H54 (cell line): Measurements from ENCODE around the gene NRP2.

Experiments used
- DNase-seq: peaks from one replicate; pipeline ENCODE4 v3.0.0; 2011; ENCODE audit warnings: low spot score, mixed read lengths; ENCODE audit not compliant: insufficient read length
- FAIRE-seq: peaks from 3 replicates; lab custom pipeline; 2011; peaks lifted over from hg19 to GRCh38; lab: Jason Lieb, UNC
- POLR2A ChIP-seq: IDR thresholded peaks from 2 replicates; pipeline ENCODE4 v1.6.1; 2011; ENCODE audit warnings: low read depth, mild to moderate bottlenecking, low read length

NRP2 gene

DNA sequence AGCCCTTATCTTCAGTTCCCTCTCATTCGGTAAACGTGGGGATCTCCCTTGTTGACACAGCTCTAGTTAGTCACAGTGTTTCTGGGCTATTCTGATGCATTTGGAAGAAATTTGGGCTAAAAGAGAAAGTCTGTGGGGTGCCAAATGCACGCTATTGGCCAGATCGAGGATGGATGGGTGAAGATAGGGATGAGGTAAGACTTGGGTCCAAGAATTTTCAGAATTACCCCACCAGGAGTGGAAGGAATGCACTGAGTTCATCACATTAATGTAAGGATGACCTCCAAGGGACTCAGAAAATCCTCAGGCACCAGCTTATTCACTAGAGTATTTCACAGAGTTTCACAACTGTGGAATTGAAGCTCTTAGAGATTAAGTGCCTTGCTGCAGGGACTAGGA is 49.3 kb downstream of the NRP2 start:
- FAIRE-seq (no peak), DNase-seq (no peak)
- no peak for TF ChIP-seq POLR2A

DNA sequence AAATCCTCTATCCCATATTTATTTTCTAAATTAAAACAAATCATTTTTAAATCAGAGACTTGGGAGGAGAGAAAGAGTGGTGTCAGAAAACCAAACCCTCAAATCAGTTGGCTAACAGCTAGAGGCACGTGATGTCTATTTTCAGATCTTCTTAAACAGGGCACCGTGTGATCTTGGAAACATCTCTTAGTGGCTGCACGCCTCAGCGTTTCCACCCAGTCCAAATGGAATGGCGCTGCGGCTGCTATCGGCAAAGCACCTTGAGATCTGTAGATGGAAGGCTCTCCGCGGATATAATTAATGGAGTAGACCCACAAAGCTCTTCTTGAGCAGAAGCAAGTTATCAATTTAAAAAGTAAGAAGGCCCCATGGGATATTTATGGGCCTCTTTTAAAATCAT is 50.0 kb downstream of the NRP2 start:
- DNase-seq, result no peak
- FAIRE-seq, result no peak

GRCh38 chr2:205733082-205733481 is 50.8 kb downstream of the NRP2 start:
- TF ChIP-seq POLR2A, result no peak
- DNase-seq (no peak), FAIRE-seq (no peak)

More for the DNA sequence above, 50.0 kb downstream of the NRP2 start:
- TF ChIP-seq POLR2A, result no peak

GRCh38 chr2:205733648-205734047 is 51.3 kb downstream of the NRP2 start:
- FAIRE-seq (no peak), DNase-seq (no peak)
- no peak for TF ChIP-seq POLR2A

DNA sequence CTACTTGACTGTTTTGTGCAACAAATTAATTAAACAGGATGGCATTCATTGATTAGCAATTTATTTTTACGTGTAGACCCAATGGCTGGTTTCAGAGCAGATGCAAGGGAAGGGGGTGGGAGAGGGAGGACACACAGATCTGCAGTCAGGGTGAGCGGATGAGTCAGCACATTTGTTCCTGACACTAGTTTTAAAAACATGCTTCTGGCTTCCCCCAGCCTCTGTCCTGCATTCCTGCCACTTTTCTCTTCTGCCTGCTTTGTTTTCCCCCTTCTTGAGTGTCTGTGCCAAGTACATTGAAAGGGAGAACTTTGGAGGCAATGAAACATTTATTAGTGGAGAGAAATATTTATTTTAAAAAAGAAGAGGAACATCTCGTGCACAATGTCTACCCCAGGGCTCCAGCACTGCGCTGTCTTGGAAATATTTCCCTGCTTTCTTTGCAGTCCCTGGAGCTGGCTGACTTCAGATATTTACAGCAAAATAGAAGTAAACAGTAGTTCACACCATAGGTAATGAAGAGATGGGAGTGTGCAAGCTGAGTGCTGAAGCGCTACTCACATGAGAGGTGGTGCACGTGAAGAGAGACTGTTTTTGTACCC is 52.2 kb downstream of the NRP2 start:
- TF ChIP-seq POLR2A, result no peak
- peak; percentile 11 for FAIRE-seq
- DNase-seq, result peak; percentile 51

- TF ChIP-seq POLR2A, result no peak
- DNase-seq (no peak), FAIRE-seq (no peak)
Measured at GRCh38 chr2:205738117-205738968, 56.0 kb downstream of the NRP2 start.

- no peak for TF ChIP-seq POLR2A
- FAIRE-seq, result no peak
- DNase-seq, result no peak
Measured at GRCh38 chr2:205739620-205740019, 57.3 kb downstream of the NRP2 start.

GRCh38 chr2:205740381-205740780 is 58.1 kb downstream of the NRP2 start:
- no peak for FAIRE-seq
- TF ChIP-seq POLR2A, result no peak
- no peak for DNase-seq

DNA sequence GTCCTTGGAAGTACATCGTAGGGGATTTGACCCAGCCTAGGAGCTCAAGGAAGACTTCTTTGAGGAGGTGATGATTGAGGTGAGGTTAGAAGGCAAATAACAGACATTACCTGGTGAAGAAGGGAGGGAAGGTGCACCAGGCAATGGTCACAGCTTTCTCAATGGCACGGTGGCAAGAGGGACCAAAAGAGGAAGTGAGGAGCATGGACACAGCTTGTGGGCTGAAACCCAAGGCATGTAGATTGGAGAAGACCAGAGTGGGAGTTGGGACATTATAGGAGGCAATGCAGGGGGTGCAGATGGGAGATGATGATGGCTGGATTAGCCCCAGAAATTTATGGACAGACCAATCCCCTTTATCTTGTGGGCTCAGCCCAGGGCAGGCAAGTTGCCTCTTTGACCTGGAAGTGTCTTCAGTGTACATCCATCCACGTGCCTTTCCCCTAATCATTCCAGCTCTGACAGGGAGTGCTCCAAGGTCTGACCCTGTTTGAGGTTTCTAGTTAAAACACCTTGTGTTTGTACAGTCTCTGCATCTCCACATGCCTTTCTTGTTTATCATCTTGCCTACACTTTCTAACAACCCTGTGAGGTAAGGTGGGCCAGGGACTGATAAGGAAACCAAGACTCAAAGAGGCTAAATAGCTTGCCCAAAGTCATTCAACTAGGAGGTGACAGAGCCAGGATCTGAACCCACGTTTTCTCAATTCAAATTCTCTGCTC is 59.1 kb downstream of the NRP2 start:
- no peak for FAIRE-seq
- no peak for DNase-seq
- no peak for TF ChIP-seq POLR2A

DNA sequence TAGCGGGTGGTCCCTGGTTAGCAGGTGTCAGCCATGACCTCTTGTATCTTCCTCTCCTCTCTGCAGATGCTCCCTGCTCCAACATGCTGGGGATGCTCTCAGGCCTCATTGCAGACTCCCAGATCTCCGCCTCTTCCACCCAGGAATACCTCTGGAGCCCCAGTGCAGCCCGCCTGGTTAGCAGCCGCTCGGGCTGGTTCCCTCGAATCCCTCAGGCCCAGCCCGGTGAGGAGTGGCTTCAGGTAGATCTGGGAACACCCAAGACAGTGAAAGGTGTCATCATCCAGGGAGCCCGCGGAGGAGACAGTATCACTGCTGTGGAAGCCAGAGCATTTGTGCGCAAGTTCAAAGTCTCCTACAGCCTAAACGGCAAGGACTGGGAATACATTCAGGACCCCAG is 60.8 kb downstream of the NRP2 start:
- TF ChIP-seq POLR2A, result no peak
- FAIRE-seq, result no peak
- DNase-seq, result no peak

GRCh38 chr2:205744074-205744591 is 61.8 kb downstream of the NRP2 start:
- FAIRE-seq, result no peak
- TF ChIP-seq POLR2A, result no peak
- DNase-seq, result no peak

GRCh38 chr2:205745661-205746419 is 63.5 kb downstream of the NRP2 start:
- FAIRE-seq, result no peak
- no peak for TF ChIP-seq POLR2A
- DNase-seq, result no peak

DNA sequence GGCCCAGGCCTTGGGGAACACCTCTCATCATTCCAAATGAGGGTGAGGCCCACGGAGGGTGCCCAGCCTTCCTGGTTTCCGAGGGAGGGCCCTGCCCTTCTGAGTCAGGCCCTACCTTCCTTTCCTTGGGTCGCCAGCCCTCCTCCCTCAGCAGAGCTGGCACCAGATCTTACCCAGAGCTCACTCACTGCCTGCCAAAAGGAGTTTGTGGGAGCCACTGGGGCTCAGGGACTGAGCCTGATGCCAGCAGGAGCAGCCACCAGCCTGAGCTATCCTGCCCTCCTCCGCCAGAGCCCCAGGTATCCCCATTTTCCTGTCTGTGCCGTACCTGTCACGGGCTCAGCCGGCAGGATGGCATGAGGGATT is 64.1 kb downstream of the NRP2 start:
- DNase-seq, result peak; percentile 23
- FAIRE-seq, result no peak
- no peak for TF ChIP-seq POLR2A
